Uterus (tissue), 2 donors: ENCODE results near the gene DERA.

Experiments used
- CTCF ChIP-seq, 4 experiments: fragments of 200-600 bp in 2 of 4; fragments of 450-650 bp in 2 of 4; sonication (generic) in 2 of 4; IDR thresholded peaks; one replicate each; pipeline ENCODE4 v1.5.1; 2016 to 2019; ENCODE audit warnings: antibody characterized with exemption in 4 of 4, mild to moderate bottlenecking in 2 of 4, moderate library complexity in 1 of 4
- POLR2A ChIP-seq, 2 donors: fragments of 450-650 bp; IDR thresholded peaks; one replicate each; pipeline ENCODE4 v1.6.1; 2016; ENCODE audit warnings: antibody characterized with exemption in 2 of 2, mild to moderate bottlenecking in 1 of 2, moderate library complexity in 1 of 2

GRCh38 chr12:16008421-16008824 is 97.3 kb downstream of the DERA start:
- TF ChIP-seq CTCF (IDR thresholded peaks at IDR 0.05) (no peak), POLR2A (IDR thresholded peaks at IDR 0.05) (no peak)
